IMR-90 (cell line): ENCODE measurements around the gene AP1M2. TPM values are rescaled to one million over a fixed set of nuclear protein-coding genes. Genes with fewer than 3 reads are reported as not detected.

Experiments used
- ATAC-seq: fragments of 200-7000 bp; cut with Tn5 transposase; 2 replicates; pipeline ENCODE4 v1.9.1; 2020; ENCODE audit warnings: low read depth, mild to moderate bottlenecking, moderate library complexity
- BruUV-seq: library from RNA; stranded (reverse); fragments of 400-500 nt; replicated peaks from 2 replicates; lab custom pipeline; 2021; lab: Mats Ljungman, UMichigan
- CTCF ChIA-PET: fragments of 300-600 bp; formaldehyde crosslinking; extraction: SDS; loops from one replicate; lab custom pipeline; 2021; ENCODE audit warnings: antibody characterized with exemption; lab: Yijun Ruan, JAX
- POLR2A ChIA-PET: fragments of 300-600 bp; sonication (Branson Sonifier 250); formaldehyde crosslinking; loops from one replicate; lab custom pipeline; 2022; ENCODE audit warnings: antibody characterized with exemption; ENCODE audit not compliant: unreplicated experiment; lab: Charles Lee
- DNase-seq: peaks from one replicate; pipeline ENCODE4 v3.0.0; 2013
- H2AFZ ChIP-seq: replicated peaks from 2 replicates; pipeline ENCODE3; 2013; ENCODE audit warnings: low read length, mild to moderate bottlenecking; ENCODE audit not compliant: poor library complexity
- H2AK5ac ChIP-seq: 2 replicates; pipeline ENCODE4 v1.6.1; 2013; ENCODE audit warnings: low read depth, low read length, inconsistent platforms
- H2AK9ac ChIP-seq: replicated peaks from 2 replicates; pipeline ENCODE3; 2013; ENCODE audit warnings: mild to moderate bottlenecking, low read depth, low read length, moderate library complexity; ENCODE audit not compliant: poor library complexity
- H2BK120ac ChIP-seq: 2 replicates; pipeline ENCODE4 v1.6.1; 2013; ENCODE audit warnings: low read depth, low read length, inconsistent platforms
- H2BK15ac ChIP-seq: 3 replicates; pipeline ENCODE4 v1.6.1; 2013; ENCODE audit warnings: low read depth, low read length, inconsistent platforms
- H2BK20ac ChIP-seq: 2 replicates; pipeline ENCODE4 v1.6.1; 2013; ENCODE audit warnings: low read depth, mild to moderate bottlenecking, inconsistent platforms, low read length, moderate library complexity
- H2BK5ac ChIP-seq: 2 replicates; pipeline ENCODE4 v1.6.1; 2013; ENCODE audit warnings: mild to moderate bottlenecking, low read depth, low read length, inconsistent platforms; ENCODE audit not compliant: poor library complexity, severe bottlenecking
- H3K14ac ChIP-seq: replicated peaks from 2 replicates; pipeline ENCODE4 v1.6.1; 2013; ENCODE audit warnings: low read depth, low read length, inconsistent platforms
- H3K18ac ChIP-seq: 2 replicates; pipeline ENCODE4 v1.6.1; 2013; ENCODE audit warnings: low read depth, low read length, control low read depth
- H3K23ac ChIP-seq: 2 replicates; pipeline ENCODE4 v1.6.1; 2013; ENCODE audit warnings: low read depth, low read length, inconsistent platforms
- H3K27ac ChIP-seq: 2 replicates; pipeline ENCODE4 v1.5.1; 2013; ENCODE audit warnings: mild to moderate bottlenecking, control low read depth, low read length; ENCODE audit not compliant: insufficient read depth
- H3K27me3 ChIP-seq: 2 replicates; pipeline ENCODE4 v1.6.1; 2013; ENCODE audit warnings: low read length; ENCODE audit not compliant: control insufficient read depth, insufficient read depth
- H3K36me3 ChIP-seq: 2 replicates; pipeline ENCODE4 v1.6.1; 2013; ENCODE audit warnings: low read length, mixed read lengths; ENCODE audit not compliant: control insufficient read depth, insufficient read depth
- H3K4ac ChIP-seq: 2 replicates; pipeline ENCODE4 v1.6.1; 2013; ENCODE audit warnings: low read depth, low read length, inconsistent platforms
- H3K4me1 ChIP-seq: 2 replicates; pipeline ENCODE4 v1.6.1; 2013; ENCODE audit warnings: low read length, mixed read lengths; ENCODE audit not compliant: control insufficient read depth, insufficient read depth
- H3K4me2 ChIP-seq: 2 replicates; pipeline ENCODE4 v1.6.1; 2013; ENCODE audit warnings: low read depth, mild to moderate bottlenecking, control low read depth, low read length, moderate library complexity
- H3K4me3 ChIP-seq: 2 replicates; pipeline ENCODE4 v1.5.1; 2013; ENCODE audit warnings: low read depth, mild to moderate bottlenecking, control low read depth, low read length, moderate library complexity; ENCODE audit not compliant: insufficient read depth
- H3K56ac ChIP-seq: 2 replicates; pipeline ENCODE4 v1.6.1; 2013; ENCODE audit warnings: low read length, inconsistent platforms; ENCODE audit not compliant: insufficient read depth; ENCODE audit errors: extremely low read depth
- H3K79me1 ChIP-seq, 2 experiments: 2 replicates each; pipeline ENCODE4 v1.6.1; 2013; ENCODE audit warnings: low read length in 2 of 2, inconsistent platforms in 1 of 2, low read depth in 1 of 2
- H3K9ac ChIP-seq: 2 replicates; pipeline ENCODE4 v1.6.1; 2013; ENCODE audit warnings: low read depth, low read length, control low read depth
- H3K9me1 ChIP-seq: 2 replicates; pipeline ENCODE4 v1.6.1; 2013; ENCODE audit warnings: low read length, inconsistent platforms; ENCODE audit not compliant: insufficient read depth
- H3K9me3 ChIP-seq: 2 replicates; pipeline ENCODE4 v1.6.1; 2013; ENCODE audit warnings: low read length; ENCODE audit not compliant: control insufficient read depth, insufficient read depth
- H4K20me1 ChIP-seq: 2 replicates; pipeline ENCODE4 v1.6.1; 2013; ENCODE audit warnings: low read length, inconsistent platforms; ENCODE audit not compliant: insufficient read depth
- H4K5ac ChIP-seq: 2 replicates; pipeline ENCODE4 v1.6.1; 2013; ENCODE audit warnings: mild to moderate bottlenecking, low read depth, low read length, control low read depth
- H4K8ac ChIP-seq, 2 experiments: 2 replicates each; pipeline ENCODE4 v1.6.1; 2013; ENCODE audit warnings: low read depth in 2 of 2, low read length in 2 of 2, control low read depth in 1 of 2, inconsistent platforms in 1 of 2
- H4K91ac ChIP-seq: 2 replicates; pipeline ENCODE4 v1.6.1; 2013; ENCODE audit warnings: low read depth, low read length, inconsistent platforms; ENCODE audit not compliant: insufficient read depth
- BHLHE40 ChIP-seq: fragments of 150-350 bp; IDR thresholded peaks from 2 replicates; pipeline ENCODE4 v1.6.1; 2016; ENCODE audit warnings: mild to moderate bottlenecking, low read depth, low read length
- CEBPB ChIP-seq: IDR thresholded peaks from 2 replicates; pipeline ENCODE4 v1.6.1; 2012; ENCODE audit warnings: low read depth, low read length, improper control_type of control experiment
- CHD1 ChIP-seq: IDR thresholded peaks from 2 replicates; pipeline ENCODE4 v1.6.1; 2012; ENCODE audit warnings: low read depth, low read length, improper control_type of control experiment
- FOS ChIP-seq: fragments of 150-350 bp; IDR thresholded peaks from 2 replicates; pipeline ENCODE4 v1.6.1; 2016; ENCODE audit warnings: low read depth, low read length
- MAFK ChIP-seq: IDR thresholded peaks from 2 replicates; pipeline ENCODE4 v1.6.1; 2012; ENCODE audit warnings: low read depth, low read length, improper control_type of control experiment
- MAZ ChIP-seq: IDR thresholded peaks from 2 replicates; pipeline ENCODE4 v1.6.1; 2012; ENCODE audit warnings: low read depth, mild to moderate bottlenecking, low read length, improper control_type of control experiment, moderate library complexity, borderline replicate concordance
- MXI1 ChIP-seq: IDR thresholded peaks from 2 replicates; pipeline ENCODE4 v1.6.1; 2012; ENCODE audit warnings: low read depth, mild to moderate bottlenecking, low read length, moderate library complexity, borderline replicate concordance
- NFE2L2 ChIP-seq: fragments of 150-350 bp; IDR thresholded peaks from 2 replicates; pipeline ENCODE4 v1.6.1; 2016; ENCODE audit warnings: low read depth, mild to moderate bottlenecking, low read length
- POLR2A ChIP-seq: IDR thresholded peaks from 2 replicates; pipeline ENCODE4 v1.6.1; 2012; ENCODE audit warnings: mild to moderate bottlenecking, low read depth, low read length
- RAD21 ChIP-seq: IDR thresholded peaks from 2 replicates; pipeline ENCODE4 v1.6.1; 2012; ENCODE audit warnings: low read length, improper control_type of control experiment
- RCOR1 ChIP-seq: IDR thresholded peaks from 2 replicates; pipeline ENCODE4 v1.6.1; 2012; ENCODE audit warnings: mild to moderate bottlenecking, low read length, improper control_type of control experiment; ENCODE audit not compliant: insufficient replicate concordance
- RFX5 ChIP-seq: IDR thresholded peaks from 2 replicates; pipeline ENCODE4 v1.8.0; 2012; ENCODE audit warnings: low read depth, mild to moderate bottlenecking, low read length, moderate library complexity
- SMC3 ChIP-seq: fragments of 150-350 bp; IDR thresholded peaks from 2 replicates; pipeline ENCODE4 v1.6.1; 2016; ENCODE audit warnings: low read depth, mild to moderate bottlenecking, antibody characterized with exemption, low read length, moderate library complexity
- WGBS, 2 experiments: methylation state at CpG; one replicate each; pipeline versions ENCODE4 v1.1.5 to v1.1.7; 2013; ENCODE audit warnings: missing lambda C conversion rate in 2 of 2; ENCODE audit not compliant: insufficient read length in 1 of 2; ENCODE audit errors: extremely low coverage in 2 of 2; 5-methylcytosine and 5-hydroxymethylcytosine counted together
- dilution Hi-C: fragments of 300-500 bp; cut with HindIII; formaldehyde crosslinking; loops from one replicate; pipeline ENCODE4 v1.14.3; 2018; ENCODE audit warnings: low sequenced_read_pairs; ENCODE audit not compliant: unreplicated experiment
- in situ Hi-C: fragments of 300-500 bp; cut with MboI; formaldehyde crosslinking; loops from 3 replicates; pipeline ENCODE4 v1.14.3; 2019; ENCODE audit warnings: low sequenced_read_pairs, inconsistent platforms, mixed read lengths
- intact Hi-C: fragments of 100-400 bp; cut with micrococcal nuclease; formaldehyde crosslinking; loops from 2 replicates; pipeline ENCODE4 v1.10.0; 2022
- polyA plus RNA-seq, 3 experiments: library from polyadenylated mRNA; depleted of rRNA; stranded (reverse); fragments of >200 nt; gene quantifications; 2 replicates each; pipeline ENCODE4 v1.2.3, GENCODE V29; 2012; ENCODE audit warnings: low replicate concordance in 1 of 3
- total RNA-seq: library from RNA; depleted of rRNA; stranded (reverse); fragments of >200 nt; gene quantifications from 2 replicates; pipeline ENCODE4 v1.2.3, GENCODE V29; 2012
- TF ChIP-seq, protein P1 (sequence below): conservative IDR thresholded peaks from 2 replicates; pipeline ENCODE4 v1.5.1; 2012; ENCODE audit warnings: mild to moderate bottlenecking, low read depth, low read length, improper control_type of control experiment
- TF ChIP-seq, protein P2 (sequence below): fragments of 150-350 bp; IDR thresholded peaks from 2 replicates; pipeline ENCODE4 v1.6.1; 2017; ENCODE audit warnings: mild to moderate bottlenecking, antibody characterized with exemption, low read length, low read depth
- TF ChIP-seq, protein P3 (sequence below): fragments of 150-350 bp; IDR thresholded peaks from 2 replicates; pipeline ENCODE4 v1.6.1; 2016; ENCODE audit warnings: low read depth, mild to moderate bottlenecking, low read length, moderate library complexity, borderline replicate concordance

Gene AP1M2
- total and polyA plus RNA-seq, 2 of the 4 experiments (the other 2 are of a cell fraction): 0.17 TPM; not detected in 1

DNA sequence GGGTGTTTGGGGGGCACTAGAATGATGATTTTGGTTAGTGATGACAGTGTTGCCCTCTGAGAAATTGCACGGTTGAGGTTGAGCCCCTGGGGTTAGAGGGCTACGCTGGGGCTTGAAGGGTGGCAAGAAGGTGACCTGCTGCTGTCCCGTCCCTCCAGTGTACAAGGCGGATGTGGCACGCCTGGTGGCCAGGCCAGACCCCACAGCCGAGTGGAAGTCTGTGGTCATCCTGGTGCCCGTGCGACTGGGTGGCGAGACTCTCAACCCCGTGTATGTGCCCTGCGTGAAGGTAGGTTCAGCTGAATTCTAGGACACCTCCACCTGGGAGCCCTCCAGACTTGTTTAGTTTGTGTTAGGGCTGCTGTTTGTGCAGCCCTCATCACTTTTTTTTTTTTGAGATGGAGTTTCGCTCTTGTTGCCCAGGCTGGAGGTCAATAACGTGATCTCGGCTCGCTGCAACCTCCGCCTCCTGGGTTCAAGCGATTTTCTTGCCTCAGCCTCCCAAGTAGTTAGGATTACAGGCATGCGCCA, 38.3 kb downstream of the AP1M2 start:
- CTCF ChIA-PET: no interaction called here

More for the DNA sequence above, 38.3 kb downstream of the AP1M2 start:
- Histone ChIP-seq H2BK5ac (no peak overlapping the region), H3K4me3 (no peak overlapping the region), H3K9ac (no peak overlapping the region), H3K4me2 (no peak overlapping the region), H4K8ac (no peak overlapping the region), H2AFZ (no peak overlapping the region), H4K20me1 (peaks cover 14% of the 10 kb centered on the region), H3K27ac (no peak overlapping the region), H3K36me3 (peaks cover 52% of the 10 kb centered on the region), H2BK15ac (no peak overlapping the region), H3K18ac (no peak overlapping the region), H4K91ac (no peak overlapping the region), H3K9me1 (peaks cover 13% of the 10 kb centered on the region; the same call in 1 of the 2 replicates), H3K9me3 (no peaks in the 10 kb centered on the region), H2BK120ac (no peak overlapping the region), H2BK20ac (no peak overlapping the region), H3K4me1 (peaks cover 5% of the 10 kb centered on the region; the same call in 1 of the 2 replicates), H3K79me1 (peaks cover 20 to 44% of the 10 kb centered on the region in 2 experiments), H3K27me3 (no peaks in the 10 kb centered on the region), H3K23ac (no peak overlapping the region), H3K4ac (no peak overlapping the region), H2AK9ac (peak overlapping the region; percentile 66), H2AK5ac (no peak overlapping the region), H4K5ac (no peak overlapping the region), H3K14ac (no peak overlapping the region), H3K56ac (no peak overlapping the region)
- no TSS peak for BruUV-seq
- intact Hi-C loops (no loop called here), dilution Hi-C loops (no loop called here), in situ Hi-C loops (no loop called here)
- POLR2A ChIA-PET: no interaction called here
- DNase-seq: no peak
- ATAC-seq: no peak
- 98% methylated on average over 13 of the region's 18 CpGs; no CpG with 5 or more reads in 1 of the 2 experiments for WGBS, 2 experiments
- no peak for TF ChIP-seq BHLHE40
- no peak for TF ChIP-seq RAD21
- no peak for TF ChIP-seq RCOR1
- TF ChIP-seq MAZ: no peak
- TF ChIP-seq, protein P1, sequence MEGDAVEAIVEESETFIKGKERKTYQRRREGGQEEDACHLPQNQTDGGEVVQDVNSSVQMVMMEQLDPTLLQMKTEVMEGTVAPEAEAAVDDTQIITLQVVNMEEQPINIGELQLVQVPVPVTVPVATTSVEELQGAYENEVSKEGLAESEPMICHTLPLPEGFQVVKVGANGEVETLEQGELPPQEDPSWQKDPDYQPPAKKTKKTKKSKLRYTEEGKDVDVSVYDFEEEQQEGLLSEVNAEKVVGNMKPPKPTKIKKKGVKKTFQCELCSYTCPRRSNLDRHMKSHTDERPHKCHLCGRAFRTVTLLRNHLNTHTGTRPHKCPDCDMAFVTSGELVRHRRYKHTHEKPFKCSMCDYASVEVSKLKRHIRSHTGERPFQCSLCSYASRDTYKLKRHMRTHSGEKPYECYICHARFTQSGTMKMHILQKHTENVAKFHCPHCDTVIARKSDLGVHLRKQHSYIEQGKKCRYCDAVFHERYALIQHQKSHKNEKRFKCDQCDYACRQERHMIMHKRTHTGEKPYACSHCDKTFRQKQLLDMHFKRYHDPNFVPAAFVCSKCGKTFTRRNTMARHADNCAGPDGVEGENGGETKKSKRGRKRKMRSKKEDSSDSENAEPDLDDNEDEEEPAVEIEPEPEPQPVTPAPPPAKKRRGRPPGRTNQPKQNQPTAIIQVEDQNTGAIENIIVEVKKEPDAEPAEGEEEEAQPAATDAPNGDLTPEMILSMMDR: no peak
- TF ChIP-seq, protein P2, sequence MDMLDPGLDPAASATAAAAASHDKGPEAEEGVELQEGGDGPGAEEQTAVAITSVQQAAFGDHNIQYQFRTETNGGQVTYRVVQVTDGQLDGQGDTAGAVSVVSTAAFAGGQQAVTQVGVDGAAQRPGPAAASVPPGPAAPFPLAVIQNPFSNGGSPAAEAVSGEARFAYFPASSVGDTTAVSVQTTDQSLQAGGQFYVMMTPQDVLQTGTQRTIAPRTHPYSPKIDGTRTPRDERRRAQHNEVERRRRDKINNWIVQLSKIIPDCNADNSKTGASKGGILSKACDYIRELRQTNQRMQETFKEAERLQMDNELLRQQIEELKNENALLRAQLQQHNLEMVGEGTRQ: no peak
- TF ChIP-seq CHD1: no peak
- no peak for TF ChIP-seq RFX5
- no peak for TF ChIP-seq MXI1
- no peak for TF ChIP-seq NFE2L2
- TF ChIP-seq CEBPB: no peak
- no peak for TF ChIP-seq SMC3
- no peak for TF ChIP-seq POLR2A
- no peak for TF ChIP-seq FOS
- TF ChIP-seq, protein P3, sequence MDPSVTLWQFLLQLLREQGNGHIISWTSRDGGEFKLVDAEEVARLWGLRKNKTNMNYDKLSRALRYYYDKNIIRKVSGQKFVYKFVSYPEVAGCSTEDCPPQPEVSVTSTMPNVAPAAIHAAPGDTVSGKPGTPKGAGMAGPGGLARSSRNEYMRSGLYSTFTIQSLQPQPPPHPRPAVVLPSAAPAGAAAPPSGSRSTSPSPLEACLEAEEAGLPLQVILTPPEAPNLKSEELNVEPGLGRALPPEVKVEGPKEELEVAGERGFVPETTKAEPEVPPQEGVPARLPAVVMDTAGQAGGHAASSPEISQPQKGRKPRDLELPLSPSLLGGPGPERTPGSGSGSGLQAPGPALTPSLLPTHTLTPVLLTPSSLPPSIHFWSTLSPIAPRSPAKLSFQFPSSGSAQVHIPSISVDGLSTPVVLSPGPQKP: no peak
- no peak for TF ChIP-seq MAFK
